Transverse colon (tissue), 4 donors: ENCODE measurements around the gene DESI1.
"Not testable (repeated sequence)": the region's sequence is repeated elsewhere in the genome, so short reads cannot be mapped to it uniquely, and the experiment has no call there.

Experiments
- CTCF ChIP-seq, 5 experiments: fragments of 200-600 bp in 3 of 5; fragments of 450-650 bp in 2 of 5; sonication (generic) in 3 of 5; IDR thresholded peaks; 1 replicate in 2 of 5; 2 replicates in 3 of 5; pipeline ENCODE4 v1.5.1; 2016 to 2017; ENCODE audit warnings: antibody characterized with exemption in 5 of 5, inconsistent platforms in 3 of 5, mild to moderate bottlenecking in 2 of 5, moderate library complexity in 1 of 5
- POLR2A ChIP-seq: fragments of 450-650 bp; IDR thresholded peaks from one replicate; pipeline ENCODE4 v1.6.1; 2016; ENCODE audit warnings: antibody characterized with exemption, mild to moderate bottlenecking, moderate library complexity
- POLR2AphosphoS5 ChIP-seq, 3 donors: sonication (generic); formaldehyde crosslinking; IDR thresholded peaks; one replicate each; pipeline ENCODE4 v1.6.1; 2016; ENCODE audit warnings: antibody characterized with exemption in 3 of 3

GRCh38 chr22:41558241-41558630 lies 62.6 kb downstream of the DESI1 start:
- not testable (repeated sequence) for TF ChIP-seq POLR2A; CTCF (IDR thresholded peaks at IDR 0.05); POLR2AphosphoS5 (IDR thresholded peaks at IDR 0.05)
